ENCODE measurements around the gene ARMC5.

GRCh38 chr16:31467151-31467773, 8.0 kb downstream of the ARMC5 start:
- no peak for TF ChIP-seq CTCF (IDR thresholded peaks at IDR 0.05)
- TF ChIP-seq POLR2AphosphoS5 (IDR thresholded peaks at IDR 0.05) = no peak
